D341Med (cell line): ENCODE measurements around the gene APBB2.
"Not testable (repeated sequence)": the region's sequence is repeated elsewhere in the genome, so short reads cannot be mapped to it uniquely, and the experiment has no call there.

Experiments
- DNase-seq: peaks from one replicate; pipeline ENCODE4 v3.0.0; 2012; ENCODE audit warnings: low spot score

APBB2 gene

GRCh38 chr4:40900531-40900930 is 313.8 kb downstream of the APBB2 start:
- not testable (repeated sequence) for DNase-seq

GRCh38 chr4:40897557-40898203 is 316.7 kb downstream of the APBB2 start:
- DNase-seq = peak; percentile 90

GRCh38 chr4:40890764-40891163 is 323.6 kb downstream of the APBB2 start:
- no peak for DNase-seq

- no peak for DNase-seq
Measured at GRCh38 chr4:40890199-40890598, 324.1 kb downstream of the APBB2 start.

- no peak for DNase-seq
Measured at GRCh38 chr4:40888933-40889332, 325.4 kb downstream of the APBB2 start.

GRCh38 chr4:40887764-40888131 is 326.6 kb downstream of the APBB2 start:
- DNase-seq = no peak

- no peak for DNase-seq
Measured at GRCh38 chr4:40886931-40887763, 327.2 kb downstream of the APBB2 start.

GRCh38 chr4:40881851-40882250 is 332.5 kb downstream of the APBB2 start:
- DNase-seq = no peak

- DNase-seq = no peak
Measured at GRCh38 chr4:40881096-40881495, 333.2 kb downstream of the APBB2 start.

GRCh38 chr4:40878548-40879055 is 335.7 kb downstream of the APBB2 start:
- DNase-seq = no peak

- DNase-seq = no peak
Measured at GRCh38 chr4:40877081-40877480, 337.3 kb downstream of the APBB2 start.

GRCh38 chr4:40875507-40876150 is 338.7 kb downstream of the APBB2 start:
- DNase-seq = no peak

GRCh38 chr4:40874901-40875300 is 339.4 kb downstream of the APBB2 start:
- no peak for DNase-seq

- no peak for DNase-seq
Measured at GRCh38 chr4:40874331-40874730, 340.0 kb downstream of the APBB2 start.

GRCh38 chr4:40871695-40872250 is 342.6 kb downstream of the APBB2 start:
- DNase-seq = no peak

- DNase-seq = no peak
Measured at GRCh38 chr4:40870150-40870549, 344.2 kb downstream of the APBB2 start.

- DNase-seq = no peak
Measured at GRCh38 chr4:40865696-40866095, 348.6 kb downstream of the APBB2 start.

GRCh38 chr4:40864531-40864930 is 349.8 kb downstream of the APBB2 start:
- DNase-seq = no peak

GRCh38 chr4:40858962-40859361 is 355.4 kb downstream of the APBB2 start:
- DNase-seq = no peak

- no peak for DNase-seq
Measured at GRCh38 chr4:40857956-40858355, 356.4 kb downstream of the APBB2 start.

GRCh38 chr4:40856840-40857362 is 357.4 kb downstream of the APBB2 start:
- DNase-seq = peak; percentile 87

GRCh38 chr4:40856277-40856839 is 358.0 kb downstream of the APBB2 start:
- no peak for DNase-seq
